NCI-H82 treated with DMSO at 0.1 percent for 48 hours (cell line): ENCODE measurements around the gene TAF3.

Source experiments
- DNase-seq: peaks from one replicate; lab custom pipeline; 2025; ENCODE audit not compliant: unreplicated experiment; lab: John Stamatoyannopoulos, UW

Gene TAF3

DNA sequence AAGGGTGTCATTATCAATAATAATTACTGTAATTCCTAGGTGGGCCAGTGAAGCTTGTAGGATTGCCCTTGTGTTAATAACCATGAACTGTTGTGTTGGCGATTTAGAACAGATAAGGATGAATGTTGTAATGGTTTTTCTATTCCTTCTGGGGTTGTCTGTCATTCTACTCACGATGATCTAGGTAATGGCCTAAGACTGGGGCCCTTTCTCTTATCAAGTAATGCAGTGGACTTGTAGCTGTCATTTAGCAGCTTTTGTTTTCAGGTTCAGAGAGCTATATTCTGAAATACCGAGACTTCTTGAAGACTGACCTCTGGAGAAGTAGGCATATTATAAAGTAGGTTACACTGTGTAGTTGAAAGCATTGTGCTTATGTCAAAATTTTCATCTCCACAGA is 110.2 kb downstream of the TAF3 start:
- DNase-seq, result no peak

DNA sequence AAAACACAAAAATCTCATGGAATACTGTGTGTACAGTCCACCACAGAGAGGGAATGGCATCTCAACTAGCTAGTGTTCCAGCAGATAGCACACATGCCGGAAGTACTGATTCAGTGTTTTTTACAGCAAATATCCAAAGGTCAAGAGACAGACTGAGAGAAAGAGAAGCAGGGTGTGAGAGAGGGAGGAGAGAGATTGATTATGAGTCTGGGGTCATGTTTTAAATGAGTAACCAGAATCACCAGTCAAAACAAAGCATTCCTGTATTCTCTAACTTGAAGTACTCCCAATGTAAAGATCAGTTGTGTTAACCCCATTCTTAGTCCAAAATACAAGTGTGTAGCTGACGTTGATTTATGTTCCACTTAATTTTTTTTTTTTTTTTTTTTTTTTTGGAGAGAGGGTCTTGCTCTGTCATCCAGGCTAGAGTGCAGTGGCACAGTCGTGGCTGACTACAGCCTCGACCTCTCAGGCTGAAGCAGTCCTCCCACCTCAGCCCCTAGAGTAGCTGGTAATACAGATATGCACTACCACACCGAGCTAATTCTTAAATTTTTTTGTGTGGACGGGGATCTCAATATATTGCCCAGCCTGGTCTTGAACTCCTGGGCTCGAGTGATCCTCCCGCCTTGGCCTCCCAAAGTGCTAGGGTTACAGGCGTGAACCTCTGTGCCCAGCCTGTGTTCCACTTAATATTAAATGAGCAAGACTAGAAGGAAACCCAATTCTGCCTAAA is 114.2 kb downstream of the TAF3 start:
- DNase-seq, result no peak

GRCh38 chr10:7933262-7933661 is 115.0 kb downstream of the TAF3 start:
- no peak for DNase-seq

- DNase-seq, result no peak
These were observed 115.5 kb downstream of the TAF3 start for GRCh38 chr10:7933757-7934156.

DNA sequence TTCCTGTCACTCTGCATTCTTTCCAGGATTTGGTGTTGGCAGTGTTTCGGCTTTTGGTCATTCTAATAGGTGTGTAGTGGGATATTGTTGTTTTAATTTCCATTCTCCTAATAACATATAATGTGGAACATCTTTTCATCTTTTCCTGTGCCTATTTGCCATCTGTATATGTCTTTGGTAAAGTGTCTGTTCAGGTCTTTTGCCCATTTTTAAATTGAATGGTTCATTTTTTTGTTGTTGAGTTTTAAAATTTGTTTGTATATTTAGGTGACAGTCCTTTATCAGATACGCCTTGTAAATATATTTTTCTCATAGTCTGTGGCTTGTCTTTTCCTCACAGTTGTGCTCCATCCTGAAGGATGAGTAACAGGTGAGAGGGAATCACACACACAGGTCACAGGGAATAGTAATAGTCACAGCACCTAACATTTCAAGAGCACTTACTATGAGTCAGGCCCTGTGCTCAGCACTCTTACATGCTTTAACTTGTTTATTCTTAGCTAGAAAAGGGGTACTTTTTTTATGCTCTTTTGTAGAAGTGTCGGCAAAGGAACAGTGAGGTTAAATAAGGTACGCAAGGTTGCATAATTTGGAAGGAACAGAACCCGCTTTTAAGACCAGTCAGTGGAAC is 119.1 kb downstream of the TAF3 start:
- DNase-seq, result no peak

DNA sequence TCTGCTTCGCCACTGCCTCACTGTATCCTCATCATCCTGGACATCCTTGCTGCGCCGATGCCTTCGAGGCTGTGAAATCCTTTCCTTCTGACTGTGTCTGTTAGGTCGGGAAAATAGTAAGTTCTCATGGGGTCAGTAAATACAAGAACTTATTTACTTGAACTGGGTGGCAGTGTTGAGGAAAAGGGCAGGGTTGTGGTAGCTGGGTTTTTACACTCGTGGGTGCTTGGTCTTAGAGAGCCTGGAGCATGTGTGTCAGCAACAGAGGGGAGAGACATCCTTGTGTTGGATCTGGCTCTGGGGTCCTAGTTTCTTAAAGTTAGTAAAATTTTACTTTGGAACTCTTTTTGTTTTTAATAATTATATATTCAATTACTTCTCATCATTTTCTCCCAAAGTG is 123.3 kb downstream of the TAF3 start:
- DNase-seq, result no peak

DNA sequence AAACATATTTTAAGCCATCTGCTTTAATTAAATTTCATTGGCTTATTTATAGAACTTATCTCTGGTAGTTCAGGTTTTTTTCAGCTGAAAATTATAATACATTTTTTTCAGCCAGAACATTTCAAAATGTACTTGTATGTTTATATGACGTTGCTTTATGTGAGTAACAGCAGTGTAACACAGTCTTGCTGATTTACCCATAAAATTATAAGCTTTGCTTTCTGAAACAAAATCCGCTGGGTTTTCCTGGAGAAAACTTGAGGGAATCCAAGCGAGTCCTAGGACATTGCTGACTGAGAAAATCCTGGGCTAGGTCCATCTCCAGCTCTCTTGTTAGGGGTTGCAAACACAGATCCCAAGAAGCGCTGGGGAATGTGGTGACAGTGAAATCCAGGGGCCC is 124.0 kb downstream of the TAF3 start:
- no peak for DNase-seq

DNA sequence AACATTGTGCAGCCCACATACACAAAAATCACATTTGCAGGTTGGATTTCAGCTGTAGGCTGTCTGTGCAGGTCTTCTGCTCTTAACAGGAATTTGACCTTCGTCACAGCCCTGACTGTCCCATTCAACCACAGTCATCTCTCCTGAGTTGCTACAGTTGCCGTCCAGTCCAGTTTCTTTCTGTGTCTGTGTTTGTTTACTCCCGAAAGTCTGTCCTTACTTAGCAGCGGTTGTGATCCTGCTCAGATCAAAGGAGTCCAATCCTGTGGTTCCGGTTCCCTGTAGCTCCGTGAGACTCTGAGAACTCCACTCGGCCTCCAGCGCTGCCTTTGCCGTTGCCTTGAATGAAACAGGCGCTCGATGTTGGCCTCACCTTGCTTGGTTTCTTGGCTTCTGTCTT is 124.6 kb downstream of the TAF3 start:
- no peak for DNase-seq

DNA sequence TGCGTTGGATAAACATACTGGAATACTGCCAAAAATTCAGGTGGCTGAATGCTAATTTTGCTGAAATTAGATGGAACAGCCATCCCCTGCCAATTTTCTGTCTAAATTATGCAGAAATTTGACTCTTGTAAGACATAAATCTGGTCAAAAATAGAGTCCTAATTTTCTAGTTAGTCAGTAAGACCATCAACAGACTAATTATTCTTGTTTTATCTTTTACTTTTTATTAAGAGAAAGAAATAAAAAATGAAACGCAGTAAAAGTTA is 125.8 kb downstream of the TAF3 start:
- DNase-seq, result no peak

DNA sequence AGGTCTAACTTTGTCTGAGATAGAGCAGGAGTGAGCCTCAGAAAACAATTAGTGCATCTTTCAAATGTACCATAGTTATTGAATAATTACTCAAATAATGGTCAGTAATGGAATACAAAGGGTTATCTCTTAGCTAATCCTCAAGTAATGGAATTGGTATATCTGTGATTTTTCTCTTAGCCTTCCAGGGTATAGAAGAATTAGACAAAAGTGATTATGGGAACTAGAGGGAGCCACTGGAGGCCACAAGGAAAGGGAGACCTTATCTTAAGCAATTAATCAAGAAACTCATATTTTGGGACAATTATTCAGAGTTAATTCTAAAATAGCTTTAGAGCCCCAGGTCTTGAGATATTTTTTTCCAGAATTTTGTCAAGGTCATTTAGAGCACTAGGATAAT is 126.2 kb downstream of the TAF3 start:
- no peak for DNase-seq

- no peak for DNase-seq
These were observed 126.7 kb downstream of the TAF3 start for GRCh38 chr10:7945034-7945433.

GRCh38 chr10:7945469-7946187 is 127.3 kb downstream of the TAF3 start:
- DNase-seq, result no peak

- no peak for DNase-seq
These were observed 130.2 kb downstream of the TAF3 start for GRCh38 chr10:7948371-7949000.

GRCh38 chr10:7950981-7951847 is 132.9 kb downstream of the TAF3 start:
- no peak for DNase-seq

DNA sequence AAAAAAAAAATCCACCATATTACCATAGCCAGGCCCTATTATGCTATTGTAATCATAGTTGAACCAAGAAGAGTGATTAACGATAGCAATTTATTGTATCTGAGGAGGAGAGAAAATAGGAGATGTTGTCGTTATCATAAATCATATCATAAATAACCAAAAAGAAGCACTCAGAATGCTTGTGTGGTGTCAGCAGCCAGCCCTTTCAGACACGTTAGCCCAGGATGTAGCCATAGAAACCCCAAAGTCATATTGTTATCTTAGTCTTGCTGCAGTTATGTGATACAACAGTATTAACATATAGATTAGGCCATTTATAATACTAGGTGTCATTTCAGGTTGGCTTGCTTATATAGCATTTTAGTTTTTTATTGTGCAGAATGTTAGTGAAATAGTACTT is 134.0 kb downstream of the TAF3 start:
- no peak for DNase-seq

DNA sequence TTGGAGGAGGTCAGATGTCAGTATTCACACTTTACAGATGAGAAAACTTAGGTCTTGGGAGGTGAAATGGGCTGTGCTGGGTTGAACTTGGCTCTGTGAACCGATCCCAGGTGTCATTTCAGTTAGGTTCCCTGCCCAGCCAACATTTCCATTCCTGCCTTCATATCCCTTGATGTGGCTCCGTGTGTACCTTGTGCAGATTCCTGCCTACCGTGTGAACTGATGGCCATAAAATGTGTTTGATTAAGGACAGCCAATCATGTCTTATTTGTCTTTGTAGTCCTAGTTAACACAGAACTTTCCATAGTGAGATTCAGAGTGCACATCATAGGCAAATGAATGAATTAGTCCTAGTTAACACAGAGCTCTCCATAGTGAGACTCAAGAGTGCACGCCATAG is 135.1 kb downstream of the TAF3 start:
- DNase-seq, result no peak

DNA sequence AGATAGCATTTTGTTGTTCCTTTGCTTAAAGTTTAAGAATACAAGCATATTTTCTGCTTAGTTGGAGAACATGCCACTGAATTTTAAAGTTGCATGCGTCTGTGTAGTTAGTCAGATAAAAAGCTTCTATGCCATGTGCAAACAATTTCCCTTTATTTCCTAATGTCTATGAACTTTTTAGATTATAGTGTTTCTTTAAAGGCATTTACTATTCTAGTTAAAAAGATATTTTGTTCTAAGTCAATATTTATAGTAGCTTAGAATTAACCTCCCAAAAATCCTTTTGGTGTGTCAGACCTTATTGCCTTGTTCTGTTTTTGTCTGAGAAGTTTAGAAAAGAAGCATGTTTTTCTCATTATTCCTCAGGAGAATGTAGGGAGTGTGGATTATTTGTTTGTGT is 137.1 kb downstream of the TAF3 start:
- no peak for DNase-seq

- DNase-seq, result no peak
These were observed 138.2 kb downstream of the TAF3 start for GRCh38 chr10:7956508-7956907.

DNA sequence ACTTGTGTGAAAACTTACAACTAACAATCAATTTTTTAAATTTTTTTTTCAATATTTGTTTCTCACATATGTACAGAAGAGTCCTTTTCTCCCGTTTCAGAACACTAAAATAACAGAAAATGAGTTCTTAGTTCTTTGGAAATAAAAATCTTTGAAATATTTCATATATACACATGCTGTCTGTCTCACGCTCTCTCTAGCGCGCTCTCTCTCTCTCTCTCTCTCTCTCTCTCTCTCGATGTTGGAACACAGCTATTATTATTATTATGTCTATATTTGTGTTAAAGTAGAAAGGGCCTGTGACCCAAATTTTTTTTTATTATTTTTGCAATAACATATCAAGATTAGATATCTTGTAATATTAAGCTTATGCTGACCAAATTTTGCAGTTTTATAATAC is 139.3 kb downstream of the TAF3 start:
- DNase-seq, result no peak

DNA sequence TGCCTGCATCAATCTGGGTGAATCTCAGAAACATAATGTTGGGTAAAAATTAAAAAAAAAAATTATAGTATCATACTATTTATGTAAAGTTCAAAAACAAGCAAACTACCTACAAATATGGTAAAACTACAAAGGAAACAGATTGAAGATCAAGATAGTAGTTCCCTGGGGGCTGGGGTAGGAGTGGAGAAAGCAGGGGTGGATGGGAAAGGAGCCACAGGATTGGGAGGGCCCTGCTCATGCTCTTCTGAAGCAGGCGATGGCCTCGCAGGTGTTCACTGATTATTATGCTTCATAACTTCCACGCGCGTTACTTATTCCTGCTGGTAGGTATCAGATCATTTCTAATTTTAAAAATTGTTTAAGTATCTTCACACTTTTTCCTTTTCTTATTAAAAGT is 140.1 kb downstream of the TAF3 start:
- no peak for DNase-seq

- DNase-seq, result no peak
These were observed 141.8 kb downstream of the TAF3 start for GRCh38 chr10:7960108-7960507.
